Thyroid gland (tissue), 4 donors: ENCODE results near the gene PCDHGA2.
"Not testable (repeated sequence)": the region's sequence is repeated elsewhere in the genome, so short reads cannot be mapped to it uniquely, and the experiment has no call there.

ENCODE experiments used
- POLR2A ChIP-seq, 2 donors: fragments of 450-650 bp; IDR thresholded peaks; one replicate each; pipeline ENCODE4 v1.6.1; 2017; ENCODE audit warnings: antibody characterized with exemption in 2 of 2, mild to moderate bottlenecking in 2 of 2, moderate library complexity in 1 of 2
- TF ChIP-seq, protein P1 (sequence below), 6 experiments: fragments of 200-600 bp in 3 of 6; fragments of 450-650 bp in 3 of 6; sonication (generic) in 3 of 6; IDR thresholded peaks; one replicate each; pipeline ENCODE4 v1.5.1; 2016 to 2019; ENCODE audit warnings: antibody characterized with exemption in 6 of 6, mild to moderate bottlenecking in 2 of 6, inconsistent platforms in 1 of 6, moderate library complexity in 1 of 6

GRCh38 chr5:141346017-141346416 lies 7.5 kb downstream of the PCDHGA2 start:
- TF ChIP-seq, protein P1, sequence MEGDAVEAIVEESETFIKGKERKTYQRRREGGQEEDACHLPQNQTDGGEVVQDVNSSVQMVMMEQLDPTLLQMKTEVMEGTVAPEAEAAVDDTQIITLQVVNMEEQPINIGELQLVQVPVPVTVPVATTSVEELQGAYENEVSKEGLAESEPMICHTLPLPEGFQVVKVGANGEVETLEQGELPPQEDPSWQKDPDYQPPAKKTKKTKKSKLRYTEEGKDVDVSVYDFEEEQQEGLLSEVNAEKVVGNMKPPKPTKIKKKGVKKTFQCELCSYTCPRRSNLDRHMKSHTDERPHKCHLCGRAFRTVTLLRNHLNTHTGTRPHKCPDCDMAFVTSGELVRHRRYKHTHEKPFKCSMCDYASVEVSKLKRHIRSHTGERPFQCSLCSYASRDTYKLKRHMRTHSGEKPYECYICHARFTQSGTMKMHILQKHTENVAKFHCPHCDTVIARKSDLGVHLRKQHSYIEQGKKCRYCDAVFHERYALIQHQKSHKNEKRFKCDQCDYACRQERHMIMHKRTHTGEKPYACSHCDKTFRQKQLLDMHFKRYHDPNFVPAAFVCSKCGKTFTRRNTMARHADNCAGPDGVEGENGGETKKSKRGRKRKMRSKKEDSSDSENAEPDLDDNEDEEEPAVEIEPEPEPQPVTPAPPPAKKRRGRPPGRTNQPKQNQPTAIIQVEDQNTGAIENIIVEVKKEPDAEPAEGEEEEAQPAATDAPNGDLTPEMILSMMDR (IDR thresholded peaks at IDR 0.05) = not testable (repeated sequence)
- not testable (repeated sequence) for TF ChIP-seq POLR2A (IDR thresholded peaks at IDR 0.05)
